H1 (cell line): ENCODE measurements around the gene SELENOS. TPM values are rescaled to one million over a fixed set of nuclear protein-coding genes. Genes with fewer than 3 reads are reported as not detected.

Source experiments
- CEBPB ChIP-seq: IDR thresholded peaks from 2 replicates; pipeline ENCODE4 v1.6.1; 2012; ENCODE audit warnings: low read depth, low read length
- CHD7 ChIP-seq: fragments of 300-600 bp; sonication (generic); IDR thresholded peaks from 2 replicates; pipeline ENCODE4 v1.7.1; 2012; ENCODE audit warnings: low read length, moderate library complexity, mild to moderate bottlenecking, inconsistent platforms; ENCODE audit not compliant: insufficient replicate concordance
- CREB1 ChIP-seq: IDR thresholded peaks from 2 replicates; pipeline ENCODE4 v1.6.1; 2012; ENCODE audit warnings: inconsistent platforms
- GABPA ChIP-seq: IDR thresholded peaks from 2 replicates; pipeline ENCODE4 v1.6.1; 2011; ENCODE audit warnings: mild to moderate bottlenecking, low read length, moderate library complexity, borderline replicate concordance; ENCODE audit not compliant: insufficient read depth
- PHF8 ChIP-seq: fragments of 200-600 bp; sonication (generic); conservative IDR thresholded peaks from 2 replicates; pipeline ENCODE4 v1.7.1; 2012; ENCODE audit warnings: low read depth, mild to moderate bottlenecking, inconsistent platforms, low read length, moderate library complexity
- RAD21 ChIP-seq, 2 experiments: IDR thresholded peaks in 1 of 2; conservative IDR thresholded peaks in 1 of 2; 2 replicates each; pipeline ENCODE4 v1.6.1; 2011; ENCODE audit warnings: low read depth in 2 of 2, low read length in 2 of 2, improper control_type of control experiment in 1 of 2, inconsistent platforms in 1 of 2, mild to moderate bottlenecking in 1 of 2, moderate library complexity in 1 of 2
- SP2 ChIP-seq: IDR thresholded peaks from 2 replicates; pipeline ENCODE4 v1.6.1; 2012; ENCODE audit warnings: mild to moderate bottlenecking, low read length, inconsistent platforms
- TBP ChIP-seq: IDR thresholded peaks from 2 replicates; pipeline ENCODE4 v1.6.1; 2011; ENCODE audit warnings: low read depth, low read length, improper control_type of control experiment
- polyA plus RNA-seq, 7 experiments: library from polyadenylated mRNA; depleted of rRNA in 3 of 7; stranded (reverse) in 5 of 7; unstranded in 2 of 7; fragments of >200 nt in 5 of 7; fragments of 200-250 nt in 2 of 7; gene quantifications; 1 replicate in 5 of 7; 2 replicates in 1 of 7; 4 replicates in 1 of 7; pipeline versions ENCODE4 v1.2.1 to v1.2.3, GENCODE V29; 2011 to 2013; ENCODE audit warnings: missing spikeins in 2 of 7, mixed read lengths in 2 of 7
- total RNA-seq: library from RNA; stranded (reverse); fragmentation: NEBNext Ultra II Directional; extraction: Animal tissue kit (Norgen Biotek cat#: 25700); gene quantifications from 2 replicates; pipeline ENCODE4 v1.2.1, GENCODE V29; 2021
- TF ChIP-seq, protein P1 (sequence below): IDR thresholded peaks from 2 replicates; pipeline ENCODE4 v1.6.1; 2012; ENCODE audit warnings: inconsistent platforms

Gene SELENOS
- total and polyA plus RNA-seq, 2 of the 8 experiments (the other 6 are each of a cell fraction or from before 2014, with no cell fraction given) = 45.1 to 46.0 TPM

DNA sequence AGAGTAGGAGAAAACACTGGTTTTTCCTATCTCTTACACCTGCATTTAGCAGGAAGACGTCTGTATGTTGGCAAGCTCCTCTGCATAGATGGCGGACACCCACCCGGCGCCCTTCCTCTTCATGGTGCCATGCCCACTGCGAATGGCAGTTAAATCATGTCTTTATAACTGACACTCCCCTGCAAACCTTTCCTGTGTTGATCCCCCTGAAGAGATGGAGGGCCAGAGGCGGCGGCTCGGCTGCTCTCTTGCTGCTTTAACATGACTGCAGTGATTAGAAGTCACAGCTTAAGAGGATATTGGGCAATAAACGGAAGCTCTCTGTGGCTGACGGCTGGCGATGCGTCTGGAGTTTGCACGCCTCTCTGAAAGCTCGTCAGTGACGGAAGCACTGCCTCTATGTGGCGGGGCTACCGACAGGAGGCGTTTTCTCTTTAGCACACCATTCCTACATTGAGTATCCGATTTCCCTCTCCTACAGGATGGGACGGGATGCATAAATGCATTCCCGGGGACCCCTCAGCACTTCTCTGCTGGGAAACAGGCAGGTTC lies 43.3 kb upstream of the SELENOS start (continued):
- TF ChIP-seq CHD7 (no peak), CREB1 (peak; percentile 66; the same call in 1 of the 2 replicates), RAD21 (IDR thresholded peaks at IDR 0.05 in 1 of 2, conservative IDR thresholded peaks at IDR 0.05 in 1 of 2; ENCODE audit: low read depth in 2 of 2, low read length in 2 of 2) (peak; percentile 46 to 64), GABPA (peak; percentile 49; the same call in 1 of the 2 replicates), PHF8 (no peak), SP2 (no peak), TBP (no peak), CEBPB (peak; percentile 90)
- TF ChIP-seq, protein P1, sequence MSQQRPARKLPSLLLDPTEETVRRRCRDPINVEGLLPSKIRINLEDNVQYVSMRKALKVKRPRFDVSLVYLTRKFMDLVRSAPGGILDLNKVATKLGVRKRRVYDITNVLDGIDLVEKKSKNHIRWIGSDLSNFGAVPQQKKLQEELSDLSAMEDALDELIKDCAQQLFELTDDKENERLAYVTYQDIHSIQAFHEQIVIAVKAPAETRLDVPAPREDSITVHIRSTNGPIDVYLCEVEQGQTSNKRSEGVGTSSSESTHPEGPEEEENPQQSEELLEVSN = no peak
